RWPE2 (cell line): Measurements from ENCODE around the gene FHIP2A.
"Not testable (repeated sequence)": the region's sequence is repeated elsewhere in the genome, so short reads cannot be mapped to it uniquely, and the experiment has no call there.

ENCODE experiments used
- ATAC-seq: fragments of 200-7000 bp; cut with Tn5 transposase; 3 replicates; pipeline ENCODE4 v1.9.1; 2021; ENCODE audit warnings: low read depth
- DNase-seq: peaks from one replicate; pipeline ENCODE4 v3.0.0-alpha.2; 2020; ENCODE audit warnings: low spot score
- H3K27ac ChIP-seq: fragments of 450-650 bp; 2 replicates; pipeline ENCODE4 v1.5.1; 2017; ENCODE audit warnings: mild to moderate bottlenecking; ENCODE audit not compliant: poor library complexity, severe bottlenecking
- H3K27me3 ChIP-seq: fragments of 250-450 bp; sonication (Bioruptor Pico); 2 replicates; pipeline ENCODE4 v1.5.1; 2021; ENCODE audit warnings: mild to moderate bottlenecking, moderate library complexity; ENCODE audit not compliant: insufficient read depth, poor library complexity, severe bottlenecking
- H3K36me3 ChIP-seq: fragments of 250-450 bp; sonication (Bioruptor Pico); 2 replicates; pipeline ENCODE4 v1.5.1; 2020; ENCODE audit warnings: low read depth, mild to moderate bottlenecking, moderate library complexity
- H3K4me1 ChIP-seq: fragments of 250-450 bp; sonication (Bioruptor Pico); 2 replicates; pipeline ENCODE4 v1.5.1; 2021; ENCODE audit warnings: mild to moderate bottlenecking, moderate library complexity; ENCODE audit not compliant: insufficient read depth, poor library complexity, severe bottlenecking
- H3K4me3 ChIP-seq: fragments of 250-450 bp; sonication (Bioruptor Pico); 2 replicates; pipeline ENCODE4 v1.5.1; 2021; ENCODE audit warnings: mild to moderate bottlenecking, moderate library complexity; ENCODE audit not compliant: severe bottlenecking
- H3K9me3 ChIP-seq: fragments of 250-450 bp; sonication (Bioruptor Pico); 2 replicates; pipeline ENCODE4 v1.5.1; 2021; ENCODE audit warnings: mild to moderate bottlenecking, moderate library complexity; ENCODE audit not compliant: severe bottlenecking
- TF ChIP-seq, protein P1 (sequence below): fragments of 450-650 bp; IDR thresholded peaks from one replicate; pipeline ENCODE4 v1.5.1; 2017; ENCODE audit warnings: mild to moderate bottlenecking, moderate library complexity; ENCODE audit not compliant: poor library complexity, severe bottlenecking

The FHIP2A gene

DNA sequence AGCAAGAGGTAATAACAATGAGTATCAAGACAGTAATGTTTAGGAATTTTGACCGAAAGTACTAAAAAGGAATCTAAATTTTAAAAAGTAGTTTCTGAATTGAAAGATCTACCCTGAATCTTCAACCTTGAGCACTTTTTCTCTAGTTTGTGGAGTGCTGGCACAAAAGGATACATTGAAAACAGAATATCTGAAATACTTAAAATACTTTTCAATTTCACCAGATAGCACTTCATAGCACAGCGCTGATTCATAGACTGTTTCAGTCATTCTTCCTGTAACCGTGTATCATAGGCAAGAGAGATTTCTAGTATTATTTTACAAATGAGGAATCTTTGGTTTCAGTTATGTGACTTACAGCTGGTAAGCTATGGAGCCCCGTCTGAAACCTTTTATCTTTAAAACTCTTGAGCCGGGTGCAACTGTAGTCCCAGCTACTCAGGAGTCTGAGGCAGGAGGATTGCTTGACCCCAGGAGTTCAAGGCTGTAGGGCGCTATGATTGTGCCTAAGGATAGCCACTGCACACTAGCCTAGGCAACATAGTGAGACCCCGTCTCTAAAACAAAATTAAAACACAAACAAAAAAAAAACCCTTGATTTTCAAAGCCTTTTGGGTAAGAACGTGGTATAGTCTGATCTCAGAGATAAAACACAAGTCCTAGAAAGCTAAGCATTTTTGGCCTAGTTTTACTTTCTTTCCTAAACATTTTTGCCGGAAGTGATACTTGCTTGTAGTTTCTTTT, 35.1 kb downstream of the FHIP2A start:
- ATAC-seq: peak; percentile 96
- Histone ChIP-seq H3K36me3 (peaks cover 83% of the 10 kb centered on the region), H3K4me3 (no peak overlapping the region), H3K27ac (peak overlapping the region; percentile 97), H3K4me1 (peaks cover 25% of the 10 kb centered on the region), H3K27me3 (no peaks in the 10 kb centered on the region), H3K9me3 (no peaks in the 10 kb centered on the region)
- no peak for DNase-seq
- TF ChIP-seq, protein P1, sequence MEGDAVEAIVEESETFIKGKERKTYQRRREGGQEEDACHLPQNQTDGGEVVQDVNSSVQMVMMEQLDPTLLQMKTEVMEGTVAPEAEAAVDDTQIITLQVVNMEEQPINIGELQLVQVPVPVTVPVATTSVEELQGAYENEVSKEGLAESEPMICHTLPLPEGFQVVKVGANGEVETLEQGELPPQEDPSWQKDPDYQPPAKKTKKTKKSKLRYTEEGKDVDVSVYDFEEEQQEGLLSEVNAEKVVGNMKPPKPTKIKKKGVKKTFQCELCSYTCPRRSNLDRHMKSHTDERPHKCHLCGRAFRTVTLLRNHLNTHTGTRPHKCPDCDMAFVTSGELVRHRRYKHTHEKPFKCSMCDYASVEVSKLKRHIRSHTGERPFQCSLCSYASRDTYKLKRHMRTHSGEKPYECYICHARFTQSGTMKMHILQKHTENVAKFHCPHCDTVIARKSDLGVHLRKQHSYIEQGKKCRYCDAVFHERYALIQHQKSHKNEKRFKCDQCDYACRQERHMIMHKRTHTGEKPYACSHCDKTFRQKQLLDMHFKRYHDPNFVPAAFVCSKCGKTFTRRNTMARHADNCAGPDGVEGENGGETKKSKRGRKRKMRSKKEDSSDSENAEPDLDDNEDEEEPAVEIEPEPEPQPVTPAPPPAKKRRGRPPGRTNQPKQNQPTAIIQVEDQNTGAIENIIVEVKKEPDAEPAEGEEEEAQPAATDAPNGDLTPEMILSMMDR: no peak

DNA sequence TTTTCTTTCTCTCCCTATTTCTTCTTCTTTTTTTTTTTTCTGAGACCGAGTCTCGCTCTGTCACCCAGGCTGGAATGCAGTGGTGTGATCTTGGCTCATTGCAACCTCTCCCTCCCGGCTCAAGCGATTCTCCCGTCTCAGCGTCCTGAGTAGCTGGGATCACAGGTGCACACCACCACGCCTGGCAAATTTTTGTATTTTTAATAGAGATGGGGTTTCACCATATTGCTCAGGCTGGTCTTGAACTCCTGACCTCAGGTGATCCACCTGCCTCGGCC, 35.6 kb downstream of the FHIP2A start:
- H3K9me3 ChIP-seq, H3K4me3 ChIP-seq, DNase-seq, ATAC-seq, H3K27me3 ChIP-seq: not testable (repeated sequence)
- H3K27ac ChIP-seq: peak overlapping the region; percentile 97
- H3K4me1 ChIP-seq: peaks cover 25% of the 10 kb centered on the region
- H3K36me3 ChIP-seq: peaks cover 88% of the 10 kb centered on the region

DNA sequence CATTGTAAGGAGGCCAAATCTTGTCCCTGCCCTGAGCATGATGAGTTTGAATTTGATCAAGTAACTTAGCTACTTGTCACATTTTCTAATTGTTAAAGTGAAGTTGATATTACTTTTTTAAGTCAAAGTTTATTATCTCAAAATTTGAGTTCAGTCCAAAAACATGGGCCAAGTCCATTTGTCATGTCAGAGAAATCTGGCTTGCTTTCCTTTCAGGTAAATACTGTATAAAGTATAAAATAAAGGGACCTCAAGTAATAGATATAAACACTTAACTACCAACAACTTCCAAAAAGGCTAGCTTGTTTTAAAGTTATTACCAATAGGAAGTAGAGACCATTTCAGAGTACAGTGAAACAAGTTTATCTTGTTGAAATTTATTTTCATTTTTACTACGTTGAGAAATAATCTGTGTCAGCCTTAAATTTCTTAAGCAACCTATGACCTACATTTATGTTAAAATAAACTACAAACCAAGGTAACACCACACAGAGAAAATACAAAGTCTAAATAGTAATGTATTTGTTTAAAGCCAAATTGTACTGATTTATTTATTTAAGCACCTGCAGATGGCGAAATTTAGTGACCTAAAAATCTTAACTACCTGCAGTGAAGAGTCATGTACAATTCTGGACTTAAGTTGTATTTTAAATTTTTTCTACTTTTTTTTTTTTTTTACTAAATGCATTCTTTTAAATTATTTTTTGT, 36.5 kb downstream of the FHIP2A start:
- H3K27ac ChIP-seq: peak overlapping the region; percentile 97
- H3K4me3 ChIP-seq: no peak overlapping the region
- TF ChIP-seq, protein P1: no peak
- H3K4me1 ChIP-seq: peaks cover 25% of the 10 kb centered on the region
- H3K36me3 ChIP-seq: peaks cover 87% of the 10 kb centered on the region
- no peaks in the 10 kb centered on the region for H3K27me3 ChIP-seq
- no peak for DNase-seq
- no peaks in the 10 kb centered on the region for H3K9me3 ChIP-seq
- no peak for ATAC-seq

DNA sequence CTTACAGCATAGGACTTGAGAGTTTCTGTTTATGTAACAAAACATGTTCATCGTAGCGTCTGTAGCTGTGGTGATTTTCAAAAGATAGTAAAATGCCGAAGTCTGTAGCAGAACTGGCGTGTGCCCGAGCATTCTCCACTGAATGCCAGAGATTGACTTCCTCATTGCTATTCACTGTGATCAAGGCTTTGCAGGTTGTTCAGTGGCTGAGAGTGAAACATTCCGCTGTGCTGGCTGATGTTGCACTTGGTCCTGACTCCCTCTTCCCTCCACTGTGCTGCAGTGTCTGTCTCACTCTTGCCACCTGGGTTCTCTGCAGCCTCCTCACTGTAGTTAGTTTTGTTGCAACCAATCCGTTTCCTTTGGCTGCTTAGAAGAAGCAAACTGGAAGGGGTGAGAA, 37.6 kb downstream of the FHIP2A start:
- Histone ChIP-seq H3K27me3 (no peaks in the 10 kb centered on the region), H3K27ac (no peak overlapping the region), H3K36me3 (peaks cover 89% of the 10 kb centered on the region), H3K9me3 (no peaks in the 10 kb centered on the region), H3K4me1 (peaks cover 25% of the 10 kb centered on the region), H3K4me3 (no peak overlapping the region)
- ATAC-seq (no peak), DNase-seq (no peak)
- TF ChIP-seq, protein P1: no peak

DNA sequence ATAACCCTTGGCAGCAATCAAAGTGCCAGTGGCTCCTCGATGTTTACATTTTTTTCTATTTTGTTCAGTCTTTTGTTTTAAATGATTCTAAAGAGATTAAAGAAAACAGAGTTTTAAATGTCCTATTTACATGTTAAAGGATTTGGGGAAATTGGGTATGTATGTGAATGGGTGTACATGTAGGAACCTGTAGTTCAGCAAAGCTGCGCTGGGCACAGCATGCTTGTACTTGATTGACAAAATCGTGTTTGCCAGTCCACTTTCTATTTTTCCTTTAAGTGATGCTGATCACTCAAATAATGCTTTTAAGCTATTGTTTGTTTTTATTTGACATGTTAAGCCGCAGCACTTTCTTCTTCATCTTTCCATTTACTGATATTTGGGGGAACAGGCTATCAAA, 40.9 kb downstream of the FHIP2A start:
- TF ChIP-seq, protein P1: no peak
- no peak overlapping the region for H3K4me3 ChIP-seq
- H3K9me3 ChIP-seq: no peaks in the 10 kb centered on the region
- H3K36me3 ChIP-seq: peaks cover 65% of the 10 kb centered on the region
- no peak for ATAC-seq
- no peak overlapping the region for H3K27ac ChIP-seq
- DNase-seq: no peak
- no peaks in the 10 kb centered on the region for H3K27me3 ChIP-seq
- H3K4me1 ChIP-seq: peaks cover 6% of the 10 kb centered on the region
